Measurements from ENCODE around the gene PKP1. TPM values are rescaled to one million over a fixed set of nuclear protein-coding genes. Genes with fewer than 3 reads are reported as not detected.

PKP1 gene
- total and polyA plus RNA-seq, 10 of the 15 experiments (the other 5 are each of a cell fraction or from before 2014, with no cell fraction given) = 0.03 TPM; not detected in 9

DNA sequence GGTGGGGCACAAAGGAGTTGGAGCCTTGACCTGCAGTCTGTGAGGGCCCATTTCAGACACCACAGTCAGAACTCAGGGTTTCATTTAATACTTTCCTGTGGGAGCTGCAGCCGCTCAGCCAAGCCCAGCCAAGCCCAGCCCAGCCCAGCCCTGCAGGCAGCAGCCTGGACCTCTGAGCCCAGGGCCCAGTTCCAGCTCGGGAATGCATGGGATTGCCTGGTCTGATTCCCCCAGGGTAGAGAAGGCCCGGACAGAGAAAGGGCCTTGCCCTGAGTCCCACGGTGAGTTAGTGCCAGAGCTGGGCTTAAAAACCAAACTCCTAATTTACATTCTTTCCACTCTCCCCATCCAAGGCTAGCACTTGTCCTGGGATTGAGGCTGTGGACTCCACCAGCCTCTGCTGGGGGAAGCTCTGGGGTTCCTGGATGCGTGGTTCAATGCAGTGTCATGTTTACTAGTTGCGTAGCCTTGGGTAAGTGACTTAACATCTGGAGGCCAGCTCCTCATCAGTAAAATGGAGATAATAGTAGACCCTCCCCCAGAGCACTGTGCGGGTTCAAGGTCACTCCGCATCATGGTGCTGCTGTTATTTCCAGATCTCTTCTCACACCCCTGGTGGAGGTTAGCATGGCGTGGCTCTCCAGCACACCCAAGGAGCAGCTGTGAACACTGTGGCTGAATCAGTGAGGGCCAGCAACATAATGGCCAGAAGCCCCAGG is 29.2 kb upstream of the PKP1 start:
- in situ Hi-C loops (cut with MboI) = no loop called here

DNA sequence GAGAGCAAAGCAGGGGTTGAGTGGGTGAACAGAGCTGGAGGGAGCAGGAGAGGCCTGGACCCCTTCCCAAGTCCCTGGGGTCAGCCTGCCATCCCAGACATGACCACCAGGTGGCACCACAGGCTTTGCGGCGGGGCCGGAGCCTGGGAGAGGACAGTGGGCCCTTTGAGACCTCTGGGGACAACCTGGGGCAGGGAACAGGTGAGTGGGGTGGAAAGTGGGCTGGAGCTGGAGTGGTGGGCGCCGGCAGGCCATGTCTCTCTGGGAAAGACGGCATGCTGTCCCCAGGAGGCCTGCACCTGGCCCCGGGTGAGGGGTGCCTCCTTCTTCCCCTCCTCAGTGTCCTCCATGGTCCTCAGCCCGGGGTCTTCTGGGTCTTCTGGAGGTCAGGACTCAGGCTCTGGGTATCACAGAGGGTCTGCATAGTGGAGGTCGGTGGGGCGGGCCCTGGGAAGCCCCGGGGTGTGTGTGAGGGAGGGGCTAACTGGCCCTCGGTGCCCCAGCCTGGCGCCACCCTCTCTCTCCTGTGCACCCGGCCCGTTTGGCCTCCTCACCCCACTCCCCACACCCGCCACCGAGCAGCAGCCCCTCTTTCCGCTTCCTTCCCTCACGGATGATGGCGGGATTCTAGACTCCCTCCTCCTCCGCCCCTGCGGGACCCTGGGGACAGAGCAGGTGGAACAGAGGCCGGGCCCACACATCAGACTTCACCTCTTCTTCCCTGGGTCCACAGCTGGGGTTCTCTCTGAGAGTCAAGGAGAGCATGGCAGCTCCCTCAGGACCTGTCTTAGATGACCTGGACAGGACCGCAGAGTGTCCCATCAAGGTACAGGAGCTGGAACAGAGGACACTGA is 28.5 kb upstream of the PKP1 start:
- ChIA-PET SMC1A (ENCODE audit: uncharacterized antibody, unreplicated experiment) (interaction anchor here (0.9 to 2.3 kb wide), 6 partner anchors 11 to 108 kb away, joined by 3 to 7 read pairs (median 4); no protein-coding TSS in a partner anchor), POLR2A (no interaction called here), CTCF (interaction anchor here (0.6 to 2.4 kb wide), 13 partner anchors 91 to 258 kb away, joined by 3 to 25 read pairs (median 4); partner anchors contain the start of gene TMEM9), RAD21 (ENCODE audit: unreplicated experiment) (interaction anchor here (1.0 to 1.5 kb wide), 4 partner anchors 26 to 108 kb away, joined by 3 to 6 read pairs (median 4); no protein-coding TSS in a partner anchor)
- H3K27ac ChIP-seq (ENCODE audit: control insufficient read depth, insufficient read depth) = no peak overlapping the region
- no peak overlapping the region for H3K4me3 ChIP-seq
- no TSS peak for BruUV-seq (replicated peaks)
- no peak for DNase-seq (ENCODE audit: low read depth, low spot score)
- FAIRE-seq = no peak
- no peaks in the 10 kb centered on the region for H4K20me1 ChIP-seq (ENCODE audit: control insufficient read depth, insufficient read depth)
- no peaks in the 10 kb centered on the region for H3K9me3 ChIP-seq (replicated peaks; ENCODE audit: control insufficient read depth, insufficient read depth, low read length)
- no peaks in the 10 kb centered on the region for H3K79me2 ChIP-seq (ENCODE audit: control insufficient read depth, insufficient read depth, low read length)
- ATAC-seq = peak; percentile 95
- in situ Hi-C loops (cut with MboI) (no loop called here), intact Hi-C loops (cut with micrococcal nuclease; ENCODE audit: unreplicated experiment) (loop anchor here (1.0 to 10.0 kb wide), 4 partner anchors 92 to 260 kb away; no protein-coding TSS in a partner anchor)
- H3K9ac ChIP-seq (ENCODE audit: control insufficient read depth, insufficient read depth, low read length) = no peak overlapping the region
- no peak overlapping the region for H2AFZ ChIP-seq (ENCODE audit: control insufficient read depth, low read depth, low read length)
- H3K36me3 ChIP-seq (ENCODE audit: control insufficient read depth in 2 of 2, insufficient read depth in 2 of 2, low read length in 1 of 2) = no peaks in the 10 kb centered on the region
- TF ChIP-seq RAD21 (IDR thresholded peaks at IDR 0.05; ENCODE audit: insufficient read depth, low read depth, low read length) (peak; percentile 89), YY1 (IDR thresholded peaks at IDR 0.05; ENCODE audit: low read depth, low read length) (peak; percentile 24; the same call in 1 of the 2 replicates), LARP7 (IDR thresholded peaks at IDR 0.05) (0 out of 2 replicates have a peak, but pooled peaks have one; percentile 27), SMC3 (IDR thresholded peaks at IDR 0.05; ENCODE audit: borderline replicate concordance, low read length) (peak; percentile 91), NR2F1 (conservative IDR thresholded peaks at IDR 0.05) (0 out of 2 replicates have a peak, but pooled peaks have one; percentile 32), WRNIP1 (IDR thresholded peaks at IDR 0.05; ENCODE audit: borderline replicate concordance, low read depth, low read length) (no peak), SMAD5 (IDR thresholded peaks at IDR 0.05; ENCODE audit: low read depth) (no peak), NR2C1 (IDR thresholded peaks at IDR 0.05) (no peak)
- TF ChIP-seq, protein P1, sequence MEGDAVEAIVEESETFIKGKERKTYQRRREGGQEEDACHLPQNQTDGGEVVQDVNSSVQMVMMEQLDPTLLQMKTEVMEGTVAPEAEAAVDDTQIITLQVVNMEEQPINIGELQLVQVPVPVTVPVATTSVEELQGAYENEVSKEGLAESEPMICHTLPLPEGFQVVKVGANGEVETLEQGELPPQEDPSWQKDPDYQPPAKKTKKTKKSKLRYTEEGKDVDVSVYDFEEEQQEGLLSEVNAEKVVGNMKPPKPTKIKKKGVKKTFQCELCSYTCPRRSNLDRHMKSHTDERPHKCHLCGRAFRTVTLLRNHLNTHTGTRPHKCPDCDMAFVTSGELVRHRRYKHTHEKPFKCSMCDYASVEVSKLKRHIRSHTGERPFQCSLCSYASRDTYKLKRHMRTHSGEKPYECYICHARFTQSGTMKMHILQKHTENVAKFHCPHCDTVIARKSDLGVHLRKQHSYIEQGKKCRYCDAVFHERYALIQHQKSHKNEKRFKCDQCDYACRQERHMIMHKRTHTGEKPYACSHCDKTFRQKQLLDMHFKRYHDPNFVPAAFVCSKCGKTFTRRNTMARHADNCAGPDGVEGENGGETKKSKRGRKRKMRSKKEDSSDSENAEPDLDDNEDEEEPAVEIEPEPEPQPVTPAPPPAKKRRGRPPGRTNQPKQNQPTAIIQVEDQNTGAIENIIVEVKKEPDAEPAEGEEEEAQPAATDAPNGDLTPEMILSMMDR (IDR thresholded peaks at IDR 0.05 in 2 of 3, conservative IDR thresholded peaks at IDR 0.05 in 1 of 3; ENCODE audit: control insufficient read depth in 2 of 3, extremely low read depth in 1 of 3, insufficient read depth in 1 of 3, low read depth in 3 of 3, low read length in 3 of 3) = peak; percentile 94 to 99 (median 96)
- 17% methylated on average over 21 of the region's 24 CpGs for WGBS (ENCODE audit: insufficient coverage, insufficient replicate concordance, low lambda C conversion rate, missing lambda C conversion rate)
- H3K27me3 ChIP-seq (replicated peaks in 1 of 2; ENCODE audit: control insufficient read depth in 2 of 2, insufficient read depth in 2 of 2, low read length in 1 of 2) = no peaks in the 10 kb centered on the region
- H3K4me1 ChIP-seq (ENCODE audit: control insufficient read depth, insufficient read depth, low read length) = no peaks in the 10 kb centered on the region
- no peak overlapping the region for H3K4me2 ChIP-seq (ENCODE audit: control insufficient read depth, insufficient read depth)

More for the DNA sequence above, 29.2 kb upstream of the PKP1 start:
- RAD21 ChIA-PET (ENCODE audit: unreplicated experiment) = interaction anchor here (1.0 to 1.5 kb wide), 4 partner anchors 27 to 109 kb away, joined by 3 to 6 read pairs (median 4); no protein-coding TSS in a partner anchor
- H3K9me3 ChIP-seq (replicated peaks; ENCODE audit: control insufficient read depth, insufficient read depth, low read length) = no peaks in the 10 kb centered on the region
- TF ChIP-seq SMARCA5 (IDR thresholded peaks at IDR 0.05) = no peak
- H3K27ac ChIP-seq (ENCODE audit: control insufficient read depth, insufficient read depth) = no peak overlapping the region
- 53% methylated on average over 9 of the region's 9 CpGs for WGBS (ENCODE audit: insufficient coverage, insufficient replicate concordance, low lambda C conversion rate, missing lambda C conversion rate)
- no peak for FAIRE-seq
- H3K4me2 ChIP-seq (ENCODE audit: control insufficient read depth, insufficient read depth) = no peak overlapping the region
- H3K4me1 ChIP-seq (ENCODE audit: control insufficient read depth, insufficient read depth, low read length) = no peaks in the 10 kb centered on the region
- BruUV-seq (replicated peaks) = no TSS peak
- no peaks in the 10 kb centered on the region for H4K20me1 ChIP-seq (ENCODE audit: control insufficient read depth, insufficient read depth)
- no peak overlapping the region for H3K4me3 ChIP-seq
- intact Hi-C loops (cut with micrococcal nuclease; ENCODE audit: unreplicated experiment) = loop anchor here (1.0 to 10.0 kb wide), 4 partner anchors 93 to 261 kb away; no protein-coding TSS in a partner anchor
- H3K9ac ChIP-seq (ENCODE audit: control insufficient read depth, insufficient read depth, low read length) = no peak overlapping the region
- SMC1A ChIA-PET (ENCODE audit: uncharacterized antibody, unreplicated experiment) = interaction anchor here (0.9 to 2.3 kb wide), 6 partner anchors 10 to 109 kb away, joined by 3 to 7 read pairs (median 4); no protein-coding TSS in a partner anchor
- H3K79me2 ChIP-seq (ENCODE audit: control insufficient read depth, insufficient read depth, low read length) = no peaks in the 10 kb centered on the region
- no peak for DNase-seq (ENCODE audit: low read depth, low spot score)
- CTCF ChIA-PET = interaction anchor here (0.6 to 2.4 kb wide), 16 partner anchors 10 to 258 kb away, joined by 3 to 25 read pairs (median 4); partner anchors contain the start of gene TMEM9
- no peaks in the 10 kb centered on the region for H3K27me3 ChIP-seq (replicated peaks in 1 of 2; ENCODE audit: control insufficient read depth in 2 of 2, insufficient read depth in 2 of 2, low read length in 1 of 2)
- H2AFZ ChIP-seq (ENCODE audit: control insufficient read depth, low read depth, low read length) = no peak overlapping the region
- POLR2A ChIA-PET = no interaction called here
- no peak; the same call in 2 of the 3 replicates for ATAC-seq
- H3K36me3 ChIP-seq (ENCODE audit: control insufficient read depth in 2 of 2, insufficient read depth in 2 of 2, low read length in 1 of 2) = no peaks in the 10 kb centered on the region
